ENCODE data around the gene PLEKHN1. TPM values are rescaled to one million over a fixed set of nuclear protein-coding genes. Genes with fewer than 3 reads are reported as not detected.

Gene PLEKHN1
- total RNA-seq, 6 experiments from 2014 or later = 0.11 to 2.4 (median 0.26) TPM; not detected in 1

GRCh38 chr1:963301-963651, 3.0 kb upstream of the PLEKHN1 start:
- intact Hi-C loops (cut with DNase I) = no loop called here
- Histone ChIP-seq H3K36me3 (no peaks in the 10 kb centered on the region), H3K27ac (no peak overlapping the region), H3K4me3 (no peak overlapping the region), H3K4me1 (peaks cover 0 to 15% (median 2%) of the 10 kb centered on the region in 4 donors), H3K27me3 (no peaks in the 10 kb centered on the region), H3K9me3 (no peaks in the 10 kb centered on the region)
- DNase-seq (no peak), ATAC-seq (no peak)
- WGBS (ENCODE audit: insufficient coverage, low coverage, low lambda C conversion rate, missing lambda C conversion rate) = no CpG with 5 or more reads among the region's 16 CpGs
- TF ChIP-seq POLR2A (IDR thresholded peaks at IDR 0.05) (no peak), CTCF (IDR thresholded peaks at IDR 0.05) (no peak)

GRCh38 chr1:963746-964525, 2.3 kb upstream of the PLEKHN1 start:
- DNase-seq (no peak), ATAC-seq (no peak)
- WGBS (ENCODE audit: insufficient coverage, low coverage, low lambda C conversion rate, missing lambda C conversion rate) = 100% methylated on average over 1 of the region's 47 CpGs
- no peak overlapping the region for H3K4me3 ChIP-seq
- no peaks in the 10 kb centered on the region for H3K9me3 ChIP-seq
- intact Hi-C loops (cut with DNase I) = no loop called here
- H3K27ac ChIP-seq = no peak overlapping the region
- H3K36me3 ChIP-seq = no peaks in the 10 kb centered on the region
- H3K27me3 ChIP-seq = no peaks in the 10 kb centered on the region
- H3K4me1 ChIP-seq = peaks cover 0 to 12% (median 2%) of the 10 kb centered on the region in 4 donors
- TF ChIP-seq POLR2A (IDR thresholded peaks at IDR 0.05) (no peak), CTCF (IDR thresholded peaks at IDR 0.05) (no peak)

- no peaks in the 10 kb centered on the region for H3K9me3 ChIP-seq
- H3K27me3 ChIP-seq = no peaks in the 10 kb centered on the region
- no peak for ATAC-seq
- no peak overlapping the region for H3K27ac ChIP-seq
- H3K36me3 ChIP-seq = no peaks in the 10 kb centered on the region
- H3K4me1 ChIP-seq = peaks cover 0 to 8% (median 2%) of the 10 kb centered on the region in 4 donors
- no peak for DNase-seq
- WGBS (ENCODE audit: insufficient coverage, low coverage, low lambda C conversion rate, missing lambda C conversion rate) = 74% methylated on average over 6 of the region's 51 CpGs
- intact Hi-C loops (cut with DNase I) = no loop called here
- H3K4me3 ChIP-seq = no peak overlapping the region
- TF ChIP-seq CTCF (IDR thresholded peaks at IDR 0.05) = no peak
- no peak for TF ChIP-seq POLR2A (IDR thresholded peaks at IDR 0.05)
These were observed 1.4 kb upstream of the PLEKHN1 start for GRCh38 chr1:964691-965525.

- TF ChIP-seq POLR2A (IDR thresholded peaks at IDR 0.05) (no peak), CTCF (IDR thresholded peaks at IDR 0.05) (no peak)
- H3K36me3 ChIP-seq = no peaks in the 10 kb centered on the region
- H3K4me3 ChIP-seq = no peak overlapping the region
- peaks cover 0 to 4% of the 10 kb centered on the region in 2 donors for H3K27me3 ChIP-seq
- H3K9me3 ChIP-seq = no peaks in the 10 kb centered on the region
- WGBS (ENCODE audit: insufficient coverage, low coverage, low lambda C conversion rate, missing lambda C conversion rate) = 100% methylated on average over 2 of the region's 26 CpGs
- no peak for ATAC-seq
- no peak overlapping the region for H3K27ac ChIP-seq
- intact Hi-C loops (cut with DNase I) = no loop called here
- H3K4me1 ChIP-seq = peaks cover 0 to 8% (median 2%) of the 10 kb centered on the region in 4 donors
- DNase-seq = no peak
These were observed 652 bp upstream of the PLEKHN1 start for GRCh38 chr1:965526-966134.

Measured in right lobe of liver (tissue), 6 donors.